GM23338 (cell line): ENCODE results near the gene HINT2.

Experiments used
- CREB1 ChIP-seq: fragments of 250-450 bp; sonication (Bioruptor Pico); IDR thresholded peaks from 2 replicates; pipeline ENCODE4 v1.5.0; 2020; ENCODE audit warnings: low read depth, mild to moderate bottlenecking, moderate library complexity
- CTCF ChIP-seq, 2 experiments: fragments of 200-600 bp in 1 of 2; sonication (generic) in 1 of 2; conservative IDR thresholded peaks; 2 replicates each; pipeline versions ENCODE4 v1.5.1 to v1.6.1; 2016 to 2017; ENCODE audit warnings: antibody characterized with exemption in 2 of 2, low read depth in 2 of 2, mild to moderate bottlenecking in 2 of 2, moderate library complexity in 1 of 2
- EZH2 ChIP-seq: fragments of 200-600 bp; sonication (generic); IDR thresholded peaks from one replicate; pipeline ENCODE4 v1.8.0; 2017; ENCODE audit warnings: antibody characterized with exemption, mild to moderate bottlenecking, low read depth; ENCODE audit not compliant: unreplicated experiment
- EZH2phosphoT487 ChIP-seq: fragments of 200-600 bp; sonication (generic); IDR thresholded peaks from one replicate; pipeline ENCODE4 v1.8.1; 2018; ENCODE audit warnings: antibody characterized with exemption; ENCODE audit not compliant: unreplicated experiment
- JUNB ChIP-seq: IDR thresholded peaks from one replicate; pipeline ENCODE4 v1.6.1; 2016; ENCODE audit warnings: antibody characterized with exemption; ENCODE audit not compliant: unreplicated experiment
- POLR2AphosphoS5 ChIP-seq: IDR thresholded peaks from 2 replicates; pipeline ENCODE4 v1.6.1; 2016; ENCODE audit warnings: antibody characterized with exemption, low read depth
- REST ChIP-seq: IDR thresholded peaks from one replicate; pipeline ENCODE4 v1.6.1; 2018; ENCODE audit warnings: antibody characterized with exemption; ENCODE audit not compliant: unreplicated experiment
- ZNF462 ChIP-seq: fragments of 250-450 bp; sonication (Bioruptor Pico); IDR thresholded peaks from 2 replicates; pipeline ENCODE4 v1.5.0; 2020; ENCODE audit warnings: mild to moderate bottlenecking, moderate library complexity

- TF ChIP-seq JUNB (no peak), CTCF (conservative IDR thresholded peaks at IDR 0.05; ENCODE audit: low read depth in 2 of 2) (no peak), EZH2 (no peak), POLR2AphosphoS5 (no peak), ZNF462 (CRISPR knock-in tag) (no peak), EZH2phosphoT487 (no peak), REST (no peak), CREB1 (CRISPR knock-in tag) (no peak)
Measured at GRCh38 chr9:35856882-35857281, 42.0 kb upstream of the HINT2 start.
